K562 (cell line): ENCODE results near the gene EXOG. TPM values are rescaled to one million over a fixed set of nuclear protein-coding genes. Genes with fewer than 3 reads are reported as not detected.

Source experiments
- ATAC-seq: fragments of 200-7000 bp; cut with Tn5 transposase; 3 replicates; pipeline ENCODE4 v1.9.1; 2020; ENCODE audit warnings: moderate library complexity
- BruUV-seq: library from RNA; stranded (reverse); fragments of 400-500 nt; replicated peaks from 2 replicates; lab custom pipeline; 2021; lab: Mats Ljungman, UMichigan
- CTCF ChIA-PET: fragments of 300-600 bp; formaldehyde crosslinking; extraction: SDS; loops from one replicate; lab custom pipeline; 2021; ENCODE audit warnings: low intra/inter-chr PET ratio; lab: Yijun Ruan, JAX
- POLR2A ChIA-PET: fragments of 300-600, 350-650 bp; sonication (Branson Sonifier 250); formaldehyde crosslinking; extraction: SDS; loops from one replicate; lab custom pipeline; 2021; ENCODE audit warnings: antibody characterized with exemption, inconsistent platforms; lab: Yijun Ruan, JAX
- DNase-seq, 4 experiments: peaks; one replicate each; pipeline versions ENCODE4 v3.0.0 to v3.0.0-alpha.2; 2011 to 2018; ENCODE audit warnings: low spot score in 3 of 4, mixed read lengths in 3 of 4; ENCODE audit errors: extremely low read depth in 1 of 4
- FAIRE-seq: peaks from 2 replicates; lab custom pipeline; 2011; peaks lifted over from hg19 to GRCh38; lab: Jason Lieb, UNC
- H2AFZ ChIP-seq: 2 replicates; pipeline ENCODE4 v1.6.0; 2011; ENCODE audit warnings: low read depth, low read length, control low read depth, inconsistent platforms
- H3K27ac ChIP-seq: fragments of 200-600 bp; 3 replicates; pipeline ENCODE4 v1.8.0; 2011; ENCODE audit warnings: low read depth, mild to moderate bottlenecking, control low read depth, inconsistent platforms, low read length, moderate library complexity, mixed read lengths; ENCODE audit errors: extremely low read depth
- H3K27me3 ChIP-seq, 2 experiments: fragments of 300-600 bp in 1 of 2; 2 replicates in 1 of 2; 3 replicates in 1 of 2; pipeline versions ENCODE4 v1.6.0 to v1.8.0; 2011; ENCODE audit warnings: inconsistent platforms in 2 of 2, low read length in 2 of 2, mild to moderate bottlenecking in 1 of 2, mixed read lengths in 1 of 2, moderate library complexity in 1 of 2; ENCODE audit not compliant: control insufficient read depth in 2 of 2, insufficient read depth in 2 of 2
- H3K36me3 ChIP-seq: fragments of 300-600 bp; 3 replicates; pipeline ENCODE4 v1.8.0; 2011; ENCODE audit warnings: mild to moderate bottlenecking, low read length, inconsistent platforms; ENCODE audit not compliant: control insufficient read depth, insufficient read depth
- H3K4me1 ChIP-seq, 2 experiments: fragments of 200-600 bp in 1 of 2; replicated peaks in 1 of 2; 2 replicates in 1 of 2; 3 replicates in 1 of 2; pipeline versions ENCODE4 v1.5.1 to v1.8.0; 2011; ENCODE audit warnings: inconsistent platforms in 2 of 2, low read length in 2 of 2, mild to moderate bottlenecking in 1 of 2, mixed read lengths in 1 of 2, moderate library complexity in 1 of 2; ENCODE audit not compliant: control insufficient read depth in 2 of 2, insufficient read depth in 2 of 2
- H3K4me2 ChIP-seq: 2 replicates; pipeline ENCODE4 v1.6.1; 2011; ENCODE audit warnings: low read length, control low read depth, inconsistent platforms, mixed read lengths; ENCODE audit not compliant: insufficient read depth
- H3K4me3 ChIP-seq: fragments of 200-600 bp; sonication (generic), shearing (Covaris generic); 2 replicates; pipeline ENCODE4 v1.5.1; 2016; ENCODE audit warnings: control low read depth, inconsistent platforms
- H3K79me2 ChIP-seq: fragments of 200-600 bp; 3 replicates; pipeline ENCODE4 v1.8.0; 2011; ENCODE audit warnings: low read length, inconsistent platforms; ENCODE audit not compliant: control insufficient read depth, insufficient read depth
- H3K9ac ChIP-seq, 2 experiments: 2 replicates each; pipeline versions ENCODE4 v1.6.0 to v1.6.1; 2011; ENCODE audit warnings: low read depth in 2 of 2, low read length in 2 of 2, control low read depth in 1 of 2, inconsistent platforms in 1 of 2, mild to moderate bottlenecking in 1 of 2, mixed read lengths in 1 of 2; ENCODE audit not compliant: insufficient read depth in 1 of 2
- H3K9me1 ChIP-seq: one replicate; pipeline ENCODE4 v1.6.0; 2011; ENCODE audit warnings: inconsistent platforms, mild to moderate bottlenecking, low read length, moderate library complexity; ENCODE audit not compliant: control insufficient read depth, insufficient read depth
- H3K9me3 ChIP-seq: replicated peaks from 2 replicates; pipeline ENCODE4 v1.5.1; 2011; ENCODE audit warnings: low read depth, low read length, inconsistent platforms; ENCODE audit not compliant: control insufficient read depth, insufficient read depth
- H4K20me1 ChIP-seq: replicated peaks from 2 replicates; pipeline ENCODE4 v1.6.1; 2011; ENCODE audit warnings: low read length, inconsistent platforms, mixed read lengths; ENCODE audit not compliant: control insufficient read depth, insufficient read depth
- ADNP ChIP-seq: fragments of 200-800 bp; sonication (Bioruptor generic); IDR thresholded peaks from 2 replicates; pipeline ENCODE4 v1.6.1; 2016; ENCODE audit warnings: missing genetic modification characterization, missing compliant biosample characterization
- CHD4 ChIP-seq: fragments of 200-600 bp; sonication (generic); IDR thresholded peaks from 3 replicates; pipeline ENCODE4 v1.6.1; 2012; ENCODE audit warnings: low read depth, mild to moderate bottlenecking, mixed read lengths, low read length, inconsistent platforms; ENCODE audit not compliant: insufficient read depth, insufficient replicate concordance, poor library complexity, severe bottlenecking
- GATA2 ChIP-seq: sonication (generic); formaldehyde crosslinking; IDR thresholded peaks from 2 replicates; pipeline ENCODE4 v1.4.0; 2020; ENCODE audit warnings: mild to moderate bottlenecking, missing genetic modification reagents
- JUNB ChIP-seq: fragments of 450-650 bp; formaldehyde crosslinking; conservative IDR thresholded peaks from 2 replicates; pipeline ENCODE4 v1.4.0; 2020; ENCODE audit warnings: mild to moderate bottlenecking
- MED1 ChIP-seq: sonication (generic); formaldehyde crosslinking; IDR thresholded peaks from 2 replicates; pipeline ENCODE4 v1.8.1; 2023; ENCODE audit warnings: missing genetic modification reagents, borderline replicate concordance
- RAD21 ChIP-seq, 2 experiments: fragments of 250-450 bp in 1 of 2; fragments of 450-650 bp in 1 of 2; sonication (Bioruptor Pico) in 1 of 2; formaldehyde crosslinking in 1 of 2; IDR thresholded peaks in 1 of 2; conservative IDR thresholded peaks in 1 of 2; 2 replicates each; pipeline versions ENCODE4 v1.4.0 to v1.8.0; 2020 to 2022; ENCODE audit warnings: mild to moderate bottlenecking in 2 of 2, moderate library complexity in 1 of 2
- RBFOX2 ChIP-seq: fragments of 200-400 bp; formaldehyde crosslinking; IDR thresholded peaks from 2 replicates; pipeline ENCODE4 v1.6.1; 2017; ENCODE audit warnings: low read depth, mild to moderate bottlenecking, low read length, moderate library complexity
- ZKSCAN1 ChIP-seq: fragments of 150-350 bp; IDR thresholded peaks from 2 replicates; pipeline ENCODE4 v1.6.1; 2016; ENCODE audit warnings: low read depth, low read length
- in situ Hi-C: fragments of 300-500 bp; cut with MboI; formaldehyde crosslinking; loops from 4 replicates; pipeline ENCODE4 v1.15.0; 2018; ENCODE audit warnings: inconsistent platforms, mixed read lengths
- intact Hi-C: fragments of 100-400 bp; cut with micrococcal nuclease; formaldehyde crosslinking; loops from 2 replicates; pipeline ENCODE4 v1.14.2; 2022
- polyA plus RNA-seq, 8 experiments: library from polyadenylated mRNA; depleted of rRNA in 4 of 8; stranded (reverse) in 5 of 8; unstranded in 3 of 8; fragments of >200 nt; fragmentation: Nextera tagmentation in 2 of 8; fragmentation: Illumina TruSeq in 1 of 8; extraction: Ambion mirVana in 2 of 8; extraction: Trizol in 1 of 8; gene quantifications; 2 replicates each; pipeline versions ENCODE4 v1.2.1 to v1.2.3, GENCODE V29; 2011 to 2014; ENCODE audit warnings: inconsistent platforms in 1 of 8, missing spikeins in 1 of 8
- total RNA-seq, 7 experiments: library from RNA; depleted of rRNA in 6 of 7; stranded (reverse); fragments of >200 nt in 6 of 7; fragmentation: Illumina TruSeq in 2 of 7; extraction: Trizol in 2 of 7; gene quantifications; 2 replicates each; pipeline versions ENCODE4 v1.2.1 to v1.2.3, GENCODE V29; 2011 to 2021; ENCODE audit warnings: low replicate concordance in 1 of 7
- TF ChIP-seq, protein P1 (sequence below): fragments of 450-650 bp; formaldehyde crosslinking; IDR thresholded peaks from 2 replicates; pipeline ENCODE4 v1.4.0; 2020; ENCODE audit warnings: mild to moderate bottlenecking, mixed read lengths
- TF ChIP-seq, protein P2 (sequence below): fragments of 200-800 bp; sonication (Bioruptor generic); IDR thresholded peaks from 2 replicates; pipeline ENCODE4 v1.6.1; 2017; ENCODE audit warnings: missing genetic modification characterization, missing compliant biosample characterization
- TF ChIP-seq, protein P3 (sequence below): fragments of 250-450 bp; sonication (Bioruptor Pico); IDR thresholded peaks from 2 replicates; pipeline ENCODE4 v1.4.0; 2020; ENCODE audit warnings: borderline replicate concordance
- TF ChIP-seq, protein P4 (sequence below), 2 experiments: IDR thresholded peaks in 1 of 2; conservative IDR thresholded peaks in 1 of 2; 2 replicates each; pipeline ENCODE4 v1.6.1; 2016; ENCODE audit warnings: low read depth in 2 of 2, mild to moderate bottlenecking in 1 of 2, missing compliant biosample characterization in 1 of 2, missing genetic modification characterization in 1 of 2, moderate library complexity in 1 of 2

The EXOG gene
- total and polyA plus RNA-seq, 9 of the 15 experiments (the other 6 are each of a cell fraction or from before 2014, with no cell fraction given), result 10.8 to 21.7 (median 14.8) TPM

DNA sequence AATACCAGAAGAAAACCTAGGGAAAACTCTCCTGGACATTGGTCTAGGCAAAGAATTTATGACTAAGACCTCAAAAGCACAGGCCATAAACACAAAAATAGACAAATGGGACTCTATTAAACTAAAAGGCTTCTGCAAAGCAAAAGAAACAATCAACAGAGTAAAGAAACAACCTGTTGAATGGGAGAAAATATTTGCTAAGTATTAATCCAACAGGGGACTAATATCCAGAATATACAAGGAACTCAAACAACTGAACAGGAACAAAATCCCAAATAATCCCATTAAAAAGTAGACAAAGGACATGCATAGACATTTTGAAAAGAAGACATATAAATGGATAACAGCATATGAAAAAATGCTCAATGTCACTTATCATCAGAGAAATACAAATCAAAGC, 49.3 kb upstream of the EXOG start:
- Histone ChIP-seq H3K4me2 (no peak overlapping the region), H3K9ac (no peak overlapping the region), H3K27me3 (no peaks in the 10 kb centered on the region), H3K79me2 (no peaks in the 10 kb centered on the region), H3K27ac (no peak overlapping the region), H3K36me3 (no peaks in the 10 kb centered on the region), H3K9me1 (no peaks in the 10 kb centered on the region), H3K4me1 (no peaks in the 10 kb centered on the region), H4K20me1 (no peaks in the 10 kb centered on the region), H3K9me3 (no peaks in the 10 kb centered on the region; the same call in 1 of the 2 replicates), H3K4me3 (no peak overlapping the region), H2AFZ (no peak overlapping the region)
- ATAC-seq, result no peak
- DNase-seq, result no peak
- POLR2A ChIA-PET, result no interaction called here
- in situ Hi-C loops, result no loop called here
- TF ChIP-seq, protein P1, sequence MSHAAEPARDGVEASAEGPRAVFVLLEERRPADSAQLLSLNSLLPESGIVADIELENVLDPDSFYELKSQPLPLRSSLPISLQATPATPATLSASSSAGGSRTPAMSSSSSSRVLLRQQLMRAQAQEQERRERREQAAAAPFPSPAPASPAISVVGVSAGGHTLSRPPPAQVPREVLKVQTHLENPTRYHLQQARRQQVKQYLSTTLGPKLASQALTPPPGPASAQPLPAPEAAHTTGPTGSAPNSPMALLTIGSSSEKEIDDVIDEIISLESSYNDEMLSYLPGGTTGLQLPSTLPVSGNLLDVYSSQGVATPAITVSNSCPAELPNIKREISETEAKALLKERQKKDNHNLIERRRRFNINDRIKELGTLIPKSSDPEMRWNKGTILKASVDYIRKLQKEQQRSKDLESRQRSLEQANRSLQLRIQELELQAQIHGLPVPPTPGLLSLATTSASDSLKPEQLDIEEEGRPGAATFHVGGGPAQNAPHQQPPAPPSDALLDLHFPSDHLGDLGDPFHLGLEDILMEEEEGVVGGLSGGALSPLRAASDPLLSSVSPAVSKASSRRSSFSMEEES (CRISPR knock-in tag), result no peak
- TF ChIP-seq, protein P2, sequence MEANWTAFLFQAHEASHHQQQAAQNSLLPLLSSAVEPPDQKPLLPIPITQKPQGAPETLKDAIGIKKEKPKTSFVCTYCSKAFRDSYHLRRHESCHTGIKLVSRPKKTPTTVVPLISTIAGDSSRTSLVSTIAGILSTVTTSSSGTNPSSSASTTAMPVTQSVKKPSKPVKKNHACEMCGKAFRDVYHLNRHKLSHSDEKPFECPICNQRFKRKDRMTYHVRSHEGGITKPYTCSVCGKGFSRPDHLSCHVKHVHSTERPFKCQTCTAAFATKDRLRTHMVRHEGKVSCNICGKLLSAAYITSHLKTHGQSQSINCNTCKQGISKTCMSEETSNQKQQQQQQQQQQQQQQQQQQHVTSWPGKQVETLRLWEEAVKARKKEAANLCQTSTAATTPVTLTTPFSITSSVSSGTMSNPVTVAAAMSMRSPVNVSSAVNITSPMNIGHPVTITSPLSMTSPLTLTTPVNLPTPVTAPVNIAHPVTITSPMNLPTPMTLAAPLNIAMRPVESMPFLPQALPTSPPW (CRISPR knock-in tag), result no peak
- TF ChIP-seq, protein P3, sequence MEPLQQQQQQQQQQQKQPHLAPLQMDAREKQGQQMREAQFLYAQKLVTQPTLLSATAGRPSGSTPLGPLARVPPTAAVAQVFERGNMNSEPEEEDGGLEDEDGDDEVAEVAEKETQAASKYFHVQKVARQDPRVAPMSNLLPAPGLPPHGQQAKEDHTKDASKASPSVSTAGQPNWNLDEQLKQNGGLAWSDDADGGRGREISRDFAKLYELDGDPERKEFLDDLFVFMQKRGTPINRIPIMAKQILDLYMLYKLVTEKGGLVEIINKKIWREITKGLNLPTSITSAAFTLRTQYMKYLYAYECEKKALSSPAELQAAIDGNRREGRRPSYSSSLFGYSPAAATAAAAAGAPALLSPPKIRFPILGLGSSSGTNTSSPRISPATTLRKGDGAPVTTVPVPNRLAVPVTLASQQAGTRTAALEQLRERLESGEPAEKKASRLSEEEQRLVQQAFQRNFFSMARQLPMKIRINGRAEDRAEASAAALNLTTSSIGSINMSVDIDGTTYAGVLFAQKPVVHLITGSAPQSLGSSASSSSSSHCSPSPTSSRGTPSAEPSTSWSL (CRISPR knock-in tag), result no peak
- no peak for TF ChIP-seq ZKSCAN1
- no peak for TF ChIP-seq MED1 (CRISPR knock-in tag)
- TF ChIP-seq RAD21 (CRISPR knock-in tag; conservative IDR thresholded peaks at IDR 0.05 in 1 of 2, IDR thresholded peaks at IDR 0.05 in 1 of 2), result no peak
- no peak for TF ChIP-seq GATA2 (CRISPR knock-in tag)
- no peak for TF ChIP-seq ADNP (tag)
- no peak for TF ChIP-seq RBFOX2
- no peak for TF ChIP-seq JUNB (CRISPR knock-in tag)
- TF ChIP-seq, protein P4, sequence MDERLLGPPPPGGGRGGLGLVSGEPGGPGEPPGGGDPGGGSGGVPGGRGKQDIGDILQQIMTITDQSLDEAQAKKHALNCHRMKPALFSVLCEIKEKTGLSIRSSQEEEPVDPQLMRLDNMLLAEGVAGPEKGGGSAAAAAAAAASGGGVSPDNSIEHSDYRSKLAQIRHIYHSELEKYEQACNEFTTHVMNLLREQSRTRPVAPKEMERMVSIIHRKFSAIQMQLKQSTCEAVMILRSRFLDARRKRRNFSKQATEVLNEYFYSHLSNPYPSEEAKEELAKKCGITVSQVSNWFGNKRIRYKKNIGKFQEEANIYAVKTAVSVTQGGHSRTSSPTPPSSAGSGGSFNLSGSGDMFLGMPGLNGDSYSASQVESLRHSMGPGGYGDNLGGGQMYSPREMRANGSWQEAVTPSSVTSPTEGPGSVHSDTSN (CRISPR knock-in tag; IDR thresholded peaks at IDR 0.05; ENCODE audit: low read depth), result no peak
- TF ChIP-seq, protein P4 (tag; conservative IDR thresholded peaks at IDR 0.05; ENCODE audit: low read depth), result no peak
- no peak for TF ChIP-seq CHD4
- CTCF ChIA-PET, result no interaction called here
- intact Hi-C loops, result no loop called here
- no TSS peak for BruUV-seq
- FAIRE-seq, result no peak
